Measurements from ENCODE around the gene PHF21A.

The PHF21A gene

DNA sequence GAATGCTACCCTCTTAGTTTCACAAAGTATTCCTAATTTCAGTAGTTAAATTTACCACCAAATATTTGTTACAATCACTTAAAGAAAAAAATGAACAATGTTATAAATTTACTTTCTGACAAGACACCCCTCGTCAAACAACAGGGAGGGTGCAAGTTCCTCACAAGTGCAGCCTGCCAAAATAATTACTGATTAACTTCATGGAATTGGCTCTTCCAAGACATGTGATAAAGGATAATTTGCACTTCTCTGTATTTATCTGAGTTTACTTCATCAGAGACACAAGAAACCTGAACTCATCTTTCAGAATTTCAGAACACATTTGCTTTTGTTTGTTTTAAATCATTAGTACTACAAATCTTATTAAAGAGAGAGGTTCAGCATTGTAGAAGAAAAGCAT lies 132.3 kb downstream of the PHF21A start:
- H3K4me1 ChIP-seq (ENCODE audit: insufficient read depth, low read length, severe bottlenecking): no peaks in the 10 kb centered on the region
- no peaks in the 10 kb centered on the region for H4K20me1 ChIP-seq (ENCODE audit: insufficient read depth, low read length)
- TF ChIP-seq EZH2 (IDR thresholded peaks at IDR 0.05; ENCODE audit: borderline replicate concordance, low read length): no peak
- TF ChIP-seq, protein P1, sequence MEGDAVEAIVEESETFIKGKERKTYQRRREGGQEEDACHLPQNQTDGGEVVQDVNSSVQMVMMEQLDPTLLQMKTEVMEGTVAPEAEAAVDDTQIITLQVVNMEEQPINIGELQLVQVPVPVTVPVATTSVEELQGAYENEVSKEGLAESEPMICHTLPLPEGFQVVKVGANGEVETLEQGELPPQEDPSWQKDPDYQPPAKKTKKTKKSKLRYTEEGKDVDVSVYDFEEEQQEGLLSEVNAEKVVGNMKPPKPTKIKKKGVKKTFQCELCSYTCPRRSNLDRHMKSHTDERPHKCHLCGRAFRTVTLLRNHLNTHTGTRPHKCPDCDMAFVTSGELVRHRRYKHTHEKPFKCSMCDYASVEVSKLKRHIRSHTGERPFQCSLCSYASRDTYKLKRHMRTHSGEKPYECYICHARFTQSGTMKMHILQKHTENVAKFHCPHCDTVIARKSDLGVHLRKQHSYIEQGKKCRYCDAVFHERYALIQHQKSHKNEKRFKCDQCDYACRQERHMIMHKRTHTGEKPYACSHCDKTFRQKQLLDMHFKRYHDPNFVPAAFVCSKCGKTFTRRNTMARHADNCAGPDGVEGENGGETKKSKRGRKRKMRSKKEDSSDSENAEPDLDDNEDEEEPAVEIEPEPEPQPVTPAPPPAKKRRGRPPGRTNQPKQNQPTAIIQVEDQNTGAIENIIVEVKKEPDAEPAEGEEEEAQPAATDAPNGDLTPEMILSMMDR (IDR thresholded peaks at IDR 0.05; ENCODE audit: low read length): no peak
- H2AFZ ChIP-seq (ENCODE audit: low read length): no peak overlapping the region
- no peaks in the 10 kb centered on the region for H3K9me3 ChIP-seq (ENCODE audit: low read length)
- no peaks in the 10 kb centered on the region for H3K27me3 ChIP-seq (ENCODE audit: insufficient read depth, low read length)
- H3K9ac ChIP-seq (ENCODE audit: low read length): no peak overlapping the region
- no peaks in the 10 kb centered on the region for H3K9me2 ChIP-seq (ENCODE audit: low read depth, low read length)
- no peak overlapping the region for H3K4me3 ChIP-seq (ENCODE audit: low read depth, low read length, poor library complexity, severe bottlenecking)
- H3F3A ChIP-seq (ENCODE audit: insufficient read depth, low read length): no peaks in the 10 kb centered on the region
- no peaks in the 10 kb centered on the region for H3K79me2 ChIP-seq (ENCODE audit: insufficient read depth, low read length)
- no peak overlapping the region for H3K27ac ChIP-seq (ENCODE audit: low read depth, low read length, poor library complexity, severe bottlenecking)
- no peak overlapping the region for H3K4me2 ChIP-seq (ENCODE audit: low read length)
- no peaks in the 10 kb centered on the region for H3K36me3 ChIP-seq (ENCODE audit: insufficient read depth, low read length)

GRCh38 chr11:45985212-45985611 lies 136.0 kb downstream of the PHF21A start:
- H3K4me3 ChIP-seq (ENCODE audit: low read depth, low read length, poor library complexity, severe bottlenecking): no peak overlapping the region
- peaks cover 16% of the 10 kb centered on the region for H3K4me1 ChIP-seq (ENCODE audit: insufficient read depth, low read length, severe bottlenecking)
- no peaks in the 10 kb centered on the region for H3K9me3 ChIP-seq (ENCODE audit: low read length)
- no peaks in the 10 kb centered on the region for H3K27me3 ChIP-seq (ENCODE audit: insufficient read depth, low read length)
- H3K36me3 ChIP-seq (ENCODE audit: insufficient read depth, low read length): no peaks in the 10 kb centered on the region
- TF ChIP-seq, protein P1 (IDR thresholded peaks at IDR 0.05; ENCODE audit: low read length): no peak
- no peak for TF ChIP-seq EZH2 (IDR thresholded peaks at IDR 0.05; ENCODE audit: borderline replicate concordance, low read length)
- no peak overlapping the region for H3K27ac ChIP-seq (ENCODE audit: low read depth, low read length, poor library complexity, severe bottlenecking)
- no peaks in the 10 kb centered on the region for H4K20me1 ChIP-seq (ENCODE audit: insufficient read depth, low read length)
- H3F3A ChIP-seq (ENCODE audit: insufficient read depth, low read length): no peaks in the 10 kb centered on the region
- no peaks in the 10 kb centered on the region for H3K9me2 ChIP-seq (ENCODE audit: low read depth, low read length)
- no peak overlapping the region for H2AFZ ChIP-seq (ENCODE audit: low read length)
- no peaks in the 10 kb centered on the region for H3K79me2 ChIP-seq (ENCODE audit: insufficient read depth, low read length)
- no peak overlapping the region for H3K9ac ChIP-seq (ENCODE audit: low read length)
- H3K4me2 ChIP-seq (ENCODE audit: low read length): no peak overlapping the region

GRCh38 chr11:45984192-45984591 lies 137.1 kb downstream of the PHF21A start:
- Histone ChIP-seq H3K9me3 (ENCODE audit: low read length) (no peaks in the 10 kb centered on the region), H2AFZ (ENCODE audit: low read length) (no peak overlapping the region), H3F3A (ENCODE audit: insufficient read depth, low read length) (no peaks in the 10 kb centered on the region), H3K27me3 (ENCODE audit: insufficient read depth, low read length) (no peaks in the 10 kb centered on the region), H3K36me3 (ENCODE audit: insufficient read depth, low read length) (peaks cover 6% of the 10 kb centered on the region; the same call in 1 of the 2 replicates), H3K9ac (ENCODE audit: low read length) (no peak overlapping the region), H3K4me2 (ENCODE audit: low read length) (no peak overlapping the region), H3K79me2 (ENCODE audit: insufficient read depth, low read length) (no peaks in the 10 kb centered on the region), H3K9me2 (ENCODE audit: low read depth, low read length) (no peaks in the 10 kb centered on the region), H4K20me1 (ENCODE audit: insufficient read depth, low read length) (no peaks in the 10 kb centered on the region), H3K27ac (ENCODE audit: low read depth, low read length, poor library complexity, severe bottlenecking) (no peak overlapping the region), H3K4me1 (ENCODE audit: insufficient read depth, low read length, severe bottlenecking) (peaks cover 16% of the 10 kb centered on the region), H3K4me3 (ENCODE audit: low read depth, low read length, poor library complexity, severe bottlenecking) (no peak overlapping the region)
- no peak for TF ChIP-seq EZH2 (IDR thresholded peaks at IDR 0.05; ENCODE audit: borderline replicate concordance, low read length)
- TF ChIP-seq, protein P1 (IDR thresholded peaks at IDR 0.05; ENCODE audit: low read length): no peak

Measured in OCI-LY1 (cell line).